Skin epidermis (tissue), 12 donors: ENCODE results near the gene SLX9.

Experiments
- H3K27ac ChIP-seq, 21 experiments: fragments of 200-600 bp; sonication (generic) in 11 of 21; one replicate each; pipeline ENCODE4 v1.5.0; 2020; ENCODE audit warnings: mild to moderate bottlenecking in 3 of 21, inconsistent platforms in 2 of 21, moderate library complexity in 2 of 21
- H3K4me3 ChIP-seq, 7 experiments: fragments of 200-600 bp; sonication (generic) in 2 of 7; one replicate each; pipeline ENCODE4 v1.5.0; 2020; ENCODE audit warnings: inconsistent platforms in 2 of 7, mild to moderate bottlenecking in 2 of 7, moderate library complexity in 1 of 7

The SLX9 gene

GRCh38 chr21:45003331-45004058, 63.7 kb downstream of the SLX9 start:
- H3K27ac ChIP-seq: peak overlapping the region in 9 of 21 experiments; percentile 1 to 74 (median 50)

GRCh38 chr21:45004059-45004422, 64.2 kb downstream of the SLX9 start:
- Histone ChIP-seq H3K4me3 (no peak overlapping the region), H3K27ac (peak overlapping the region in 8 of 21 experiments; percentile 1 to 74 (median 51))

More at GRCh38 chr21:45003331-45004058, 63.7 kb downstream of the SLX9 start:
- no peak overlapping the region for H3K4me3 ChIP-seq

- Histone ChIP-seq H3K27ac (peak overlapping the region in 4 of 21 experiments; percentile 16 to 74 (median 52)), H3K4me3 (no peak overlapping the region)
Measured at GRCh38 chr21:45004481-45005247, 64.8 kb downstream of the SLX9 start.

GRCh38 chr21:45006536-45007095, 66.8 kb downstream of the SLX9 start:
- Histone ChIP-seq H3K4me3 (no peak overlapping the region), H3K27ac (no peak overlapping the region)

- H3K27ac ChIP-seq: peak overlapping the region in 3 of 21 experiments; percentile 36 to 47 (median 46)
- H3K4me3 ChIP-seq: no peak overlapping the region
Measured at GRCh38 chr21:45009616-45010015, 69.8 kb downstream of the SLX9 start.

GRCh38 chr21:45010096-45010495, 70.3 kb downstream of the SLX9 start:
- no peak overlapping the region for H3K4me3 ChIP-seq
- H3K27ac ChIP-seq: peak overlapping the region in 5 of 21 experiments; percentile 31 to 73 (median 59)

- H3K27ac ChIP-seq: peak overlapping the region in 12 of 21 experiments; percentile 26 to 73 (median 52)
- H3K4me3 ChIP-seq: no peak overlapping the region
Measured at GRCh38 chr21:45010860-45011259, 71.0 kb downstream of the SLX9 start.

- Histone ChIP-seq H3K4me3 (no peak overlapping the region), H3K27ac (peak overlapping the region in 10 of 21 experiments; percentile 4 to 73 (median 42))
Measured at GRCh38 chr21:45011426-45011825, 71.6 kb downstream of the SLX9 start.

- Histone ChIP-seq H3K4me3 (no peak overlapping the region), H3K27ac (peak overlapping the region in 10 of 21 experiments; percentile 1 to 59 (median 28))
Measured at GRCh38 chr21:45011911-45012661, 72.3 kb downstream of the SLX9 start.

GRCh38 chr21:45012662-45013259, 72.9 kb downstream of the SLX9 start:
- Histone ChIP-seq H3K27ac (peak overlapping the region in 12 of 21 experiments; percentile 7 to 59 (median 39)), H3K4me3 (no peak overlapping the region)

GRCh38 chr21:45013260-45013841, 73.5 kb downstream of the SLX9 start:
- peak overlapping the region in 12 of 21 experiments; percentile 7 to 59 (median 39) for H3K27ac ChIP-seq
- no peak overlapping the region for H3K4me3 ChIP-seq

- Histone ChIP-seq H3K27ac (peak overlapping the region in 12 of 21 experiments; percentile 28 to 73 (median 56)), H3K4me3 (no peak overlapping the region)
Measured at GRCh38 chr21:45014747-45015468, 75.1 kb downstream of the SLX9 start.

- Histone ChIP-seq H3K4me3 (no peak overlapping the region), H3K27ac (peak overlapping the region in 12 of 21 experiments; percentile 15 to 73 (median 57))
Measured at GRCh38 chr21:45015469-45015860, 75.6 kb downstream of the SLX9 start.

GRCh38 chr21:45016031-45016405, 76.2 kb downstream of the SLX9 start:
- peak overlapping the region in 13 of 21 experiments; percentile 2 to 73 (median 59) for H3K27ac ChIP-seq
- no peak overlapping the region for H3K4me3 ChIP-seq

- H3K27ac ChIP-seq: peak overlapping the region in 15 of 21 experiments; percentile 2 to 73 (median 59)
Measured at GRCh38 chr21:45016406-45017038, 76.7 kb downstream of the SLX9 start.

GRCh38 chr21:45017039-45017960, 77.5 kb downstream of the SLX9 start:
- H3K27ac ChIP-seq: peak overlapping the region in 14 of 21 experiments; percentile 3 to 88 (median 61)
- H3K4me3 ChIP-seq: no peak overlapping the region

More at GRCh38 chr21:45016406-45017038, 76.7 kb downstream of the SLX9 start:
- H3K4me3 ChIP-seq: no peak overlapping the region
